ENCODE measurements around the gene GAB2. TPM values are rescaled to one million over a fixed set of nuclear protein-coding genes. Genes with fewer than 3 reads are reported as not detected.
A peak's percentile ranks its signal among the peaks of the same experiment; 100 is the strongest.

Gene GAB2
- total RNA-seq, 2 experiments from 2014 or later: 1.2 to 1.3 TPM

- H3K9me2 ChIP-seq (ENCODE audit: insufficient read depth, low read length): no peaks in the 10 kb centered on the region
- no peaks in the 10 kb centered on the region for H3K79me2 ChIP-seq (ENCODE audit: insufficient read depth, low read depth, low read length)
- TF ChIP-seq EZH2phosphoT487 (IDR thresholded peaks at IDR 0.05; ENCODE audit: borderline replicate concordance, low read depth, low read length): no peak
- TF ChIP-seq CTCF (conservative IDR thresholded peaks at IDR 0.05; ENCODE audit: low read length): peak; percentile 78
- POLR2A ChIA-PET: interaction anchor here (0.5 kb wide), 1 partner anchor 67 kb away, joined by 3 read pairs; no protein-coding TSS in a partner anchor
- no peak overlapping the region for H3K4me3 ChIP-seq (ENCODE audit: low read depth, low read length, poor library complexity, severe bottlenecking)
- CTCF ChIA-PET (ENCODE audit: unreplicated experiment): no interaction called here
- no peak overlapping the region for H3K27ac ChIP-seq (ENCODE audit: low read depth, low read length, poor library complexity, severe bottlenecking)
- no peak overlapping the region for H2AFZ ChIP-seq (ENCODE audit: low read length)
- no peak overlapping the region for H3K4me2 ChIP-seq (ENCODE audit: low read length)
- intact Hi-C loops (cut with micrococcal nuclease; ENCODE audit: unreplicated experiment): no loop called here
- DNase-seq (ENCODE audit: low spot score): peak; percentile 35
- no peaks in the 10 kb centered on the region for H3K9me3 ChIP-seq (ENCODE audit: low read length)
- H3K4me1 ChIP-seq (ENCODE audit: insufficient read depth, low read length, poor library complexity, severe bottlenecking): peaks cover 34% of the 10 kb centered on the region
- H4K20me1 ChIP-seq (ENCODE audit: insufficient read depth, low read length): 0 out of 2 replicates have a peak, but pooled peaks cover 3% of the 10 kb centered on the region
- no peaks in the 10 kb centered on the region for H3K36me3 ChIP-seq (ENCODE audit: insufficient read depth, low read length)
- BruUV-seq (replicated peaks): no TSS peak
These were observed 2.7 kb upstream of the GAB2 start for GRCh38 chr11:78420255-78420764.

- DNase-seq (ENCODE audit: low spot score): no peak
- Histone ChIP-seq H3K4me1 (ENCODE audit: insufficient read depth, low read length, poor library complexity, severe bottlenecking) (peaks cover 24% of the 10 kb centered on the region), H3K4me3 (ENCODE audit: low read depth, low read length, poor library complexity, severe bottlenecking) (no peak overlapping the region), H3K36me3 (ENCODE audit: insufficient read depth, low read length) (no peaks in the 10 kb centered on the region), H3K4me2 (ENCODE audit: low read length) (no peak overlapping the region), H4K20me1 (ENCODE audit: insufficient read depth, low read length) (0 out of 2 replicates have a peak, but pooled peaks cover 3% of the 10 kb centered on the region), H3K79me2 (ENCODE audit: insufficient read depth, low read depth, low read length) (no peaks in the 10 kb centered on the region), H2AFZ (ENCODE audit: low read length) (no peak overlapping the region), H3K27ac (ENCODE audit: low read depth, low read length, poor library complexity, severe bottlenecking) (no peak overlapping the region), H3K9me2 (ENCODE audit: insufficient read depth, low read length) (no peaks in the 10 kb centered on the region), H3K9me3 (ENCODE audit: low read length) (no peaks in the 10 kb centered on the region)
- intact Hi-C loops (cut with micrococcal nuclease; ENCODE audit: unreplicated experiment): loop anchor here (5.0 kb wide), 1 partner anchor 168 kb away; no protein-coding TSS in a partner anchor
- TF ChIP-seq CTCF (conservative IDR thresholded peaks at IDR 0.05; ENCODE audit: low read length) (no peak), EZH2phosphoT487 (IDR thresholded peaks at IDR 0.05; ENCODE audit: borderline replicate concordance, low read depth, low read length) (no peak)
- ChIA-PET POLR2A (no interaction called here), CTCF (ENCODE audit: unreplicated experiment) (no interaction called here)
- BruUV-seq (replicated peaks): no TSS peak
These were observed 1.7 kb upstream of the GAB2 start for GRCh38 chr11:78419327-78419726.

GRCh38 chr11:78418584-78419211 lies 1.1 kb upstream of the GAB2 start:
- Histone ChIP-seq H3K4me1 (ENCODE audit: insufficient read depth, low read length, poor library complexity, severe bottlenecking) (peaks cover 20% of the 10 kb centered on the region), H4K20me1 (ENCODE audit: insufficient read depth, low read length) (no peaks in the 10 kb centered on the region), H3K4me3 (ENCODE audit: low read depth, low read length, poor library complexity, severe bottlenecking) (peak overlapping the region; percentile 67), H3K36me3 (ENCODE audit: insufficient read depth, low read length) (no peaks in the 10 kb centered on the region), H3K79me2 (ENCODE audit: insufficient read depth, low read depth, low read length) (no peaks in the 10 kb centered on the region), H3K9me2 (ENCODE audit: insufficient read depth, low read length) (no peaks in the 10 kb centered on the region), H2AFZ (ENCODE audit: low read length) (no peak overlapping the region), H3K27ac (ENCODE audit: low read depth, low read length, poor library complexity, severe bottlenecking) (no peak overlapping the region), H3K4me2 (ENCODE audit: low read length) (peak overlapping the region; percentile 79), H3K9me3 (ENCODE audit: low read length) (no peaks in the 10 kb centered on the region)
- no peak for TF ChIP-seq EZH2phosphoT487 (IDR thresholded peaks at IDR 0.05; ENCODE audit: borderline replicate concordance, low read depth, low read length)
- TF ChIP-seq CTCF (conservative IDR thresholded peaks at IDR 0.05; ENCODE audit: low read length): no peak
- no peak for DNase-seq (ENCODE audit: low spot score)
- intact Hi-C loops (cut with micrococcal nuclease; ENCODE audit: unreplicated experiment): loop anchor here (5.0 kb wide), 1 partner anchor 169 kb away; no protein-coding TSS in a partner anchor
- ChIA-PET POLR2A (interaction anchor here (0.9 to 1.3 kb wide), 2 partner anchors 156 to 191 kb away, joined by 4 to 5 read pairs; partner anchors contain the start of gene NARS2), CTCF (ENCODE audit: unreplicated experiment) (interaction anchor here (1.1 kb wide), 1 partner anchor 16 kb away, joined by 3 read pairs; no protein-coding TSS in a partner anchor)
- no TSS peak for BruUV-seq (replicated peaks)
